Fibroblast of the aortic adventitia (primary cell): Measurements from ENCODE around the gene IL12RB2. TPM values are rescaled to one million over a fixed set of nuclear protein-coding genes. Genes with fewer than 3 reads are reported as not detected.

Experiments used
- DNase-seq: peaks from one replicate; pipeline ENCODE4 v3.0.0-alpha.2; 2010; ENCODE audit warnings: low read depth
- H3K4me3 ChIP-seq: 2 replicates; pipeline ENCODE4 v1.5.1; 2011; ENCODE audit warnings: low read depth, mild to moderate bottlenecking, control low read depth, low read length, moderate library complexity
- CTCF ChIP-seq: IDR thresholded peaks from 2 replicates; pipeline ENCODE4 v1.5.1; 2011; ENCODE audit warnings: mild to moderate bottlenecking, low read length, control low read depth, inconsistent platforms; ENCODE audit not compliant: insufficient read depth
- total RNA-seq: library from RNA; depleted of rRNA; stranded (reverse); fragments of >200 nt; gene quantifications from 2 replicates; pipeline ENCODE4 v1.2.3, GENCODE V29; 2012; ENCODE audit warnings: low replicate concordance

The IL12RB2 gene
- total RNA-seq, 1 donor, result not detected

GRCh38 chr1:67317803-67318202 is 10.1 kb downstream of the IL12RB2 start:
- no peak for TF ChIP-seq CTCF
- no peak overlapping the region for H3K4me3 ChIP-seq
- no peak for DNase-seq

GRCh38 chr1:67322442-67322841 is 14.8 kb downstream of the IL12RB2 start:
- DNase-seq, result no peak
- no peak overlapping the region for H3K4me3 ChIP-seq
- TF ChIP-seq CTCF, result no peak

GRCh38 chr1:67323087-67323486 is 15.4 kb downstream of the IL12RB2 start:
- H3K4me3 ChIP-seq, result no peak overlapping the region
- TF ChIP-seq CTCF, result no peak
- no peak for DNase-seq

GRCh38 chr1:67324068-67324467 is 16.4 kb downstream of the IL12RB2 start:
- H3K4me3 ChIP-seq, result no peak overlapping the region
- TF ChIP-seq CTCF, result no peak
- no peak for DNase-seq

GRCh38 chr1:67327864-67328466 is 20.3 kb downstream of the IL12RB2 start:
- no peak overlapping the region for H3K4me3 ChIP-seq
- TF ChIP-seq CTCF, result no peak
- no peak for DNase-seq

GRCh38 chr1:67332653-67333529 is 25.2 kb downstream of the IL12RB2 start:
- TF ChIP-seq CTCF, result no peak
- H3K4me3 ChIP-seq, result no peak overlapping the region
- DNase-seq, result no peak
